NCI-H2107 treated with DMSO at 0.1 percent for 48 hours (cell line): ENCODE measurements around the gene LCN2.

Source experiments
- DNase-seq: peaks from one replicate; lab custom pipeline; 2025; ENCODE audit not compliant: unreplicated experiment; lab: John Stamatoyannopoulos, UW

LCN2 gene

DNA sequence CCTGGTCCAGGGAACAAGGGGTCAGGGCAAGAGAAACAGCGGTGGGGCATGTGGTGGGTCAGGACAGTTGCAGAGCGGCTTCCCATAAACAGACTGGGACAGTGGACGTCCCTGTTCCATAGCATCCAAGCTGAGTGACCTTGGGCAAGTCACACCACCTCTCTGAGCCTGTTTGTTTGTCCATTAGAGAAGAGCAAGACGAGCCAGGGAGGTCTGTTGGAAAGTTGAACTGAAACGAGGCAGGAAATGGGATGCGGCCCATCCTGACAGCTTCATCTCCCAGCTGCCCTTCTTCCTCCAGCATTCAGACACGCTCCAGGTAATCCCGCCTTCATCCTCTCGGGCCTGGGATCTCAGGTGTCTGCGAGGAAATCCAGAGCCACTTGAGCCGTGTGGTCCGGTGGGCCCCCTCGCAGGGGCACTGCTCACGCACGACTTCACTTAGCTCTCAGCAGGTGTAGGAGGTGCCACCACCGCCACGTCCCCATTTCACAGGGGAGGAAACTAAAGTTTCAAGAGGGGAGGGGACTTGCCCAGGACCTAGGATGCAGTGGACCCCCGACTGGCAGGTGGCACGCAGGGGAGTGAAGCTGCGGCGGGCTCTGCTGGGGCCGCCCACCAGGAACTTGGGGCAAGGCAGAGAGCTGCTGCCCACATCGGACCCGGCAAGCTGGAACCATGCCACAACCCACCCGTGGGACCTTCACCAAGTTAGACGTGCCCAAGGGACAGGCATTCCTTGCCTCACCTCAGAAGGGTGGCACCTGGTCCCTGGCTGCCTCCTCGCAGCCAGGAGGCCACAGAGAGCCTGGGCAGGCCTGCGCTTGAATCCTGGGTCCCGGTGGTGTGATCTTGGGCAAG, 34.7 kb upstream of the LCN2 start:
- no peak for DNase-seq

DNA sequence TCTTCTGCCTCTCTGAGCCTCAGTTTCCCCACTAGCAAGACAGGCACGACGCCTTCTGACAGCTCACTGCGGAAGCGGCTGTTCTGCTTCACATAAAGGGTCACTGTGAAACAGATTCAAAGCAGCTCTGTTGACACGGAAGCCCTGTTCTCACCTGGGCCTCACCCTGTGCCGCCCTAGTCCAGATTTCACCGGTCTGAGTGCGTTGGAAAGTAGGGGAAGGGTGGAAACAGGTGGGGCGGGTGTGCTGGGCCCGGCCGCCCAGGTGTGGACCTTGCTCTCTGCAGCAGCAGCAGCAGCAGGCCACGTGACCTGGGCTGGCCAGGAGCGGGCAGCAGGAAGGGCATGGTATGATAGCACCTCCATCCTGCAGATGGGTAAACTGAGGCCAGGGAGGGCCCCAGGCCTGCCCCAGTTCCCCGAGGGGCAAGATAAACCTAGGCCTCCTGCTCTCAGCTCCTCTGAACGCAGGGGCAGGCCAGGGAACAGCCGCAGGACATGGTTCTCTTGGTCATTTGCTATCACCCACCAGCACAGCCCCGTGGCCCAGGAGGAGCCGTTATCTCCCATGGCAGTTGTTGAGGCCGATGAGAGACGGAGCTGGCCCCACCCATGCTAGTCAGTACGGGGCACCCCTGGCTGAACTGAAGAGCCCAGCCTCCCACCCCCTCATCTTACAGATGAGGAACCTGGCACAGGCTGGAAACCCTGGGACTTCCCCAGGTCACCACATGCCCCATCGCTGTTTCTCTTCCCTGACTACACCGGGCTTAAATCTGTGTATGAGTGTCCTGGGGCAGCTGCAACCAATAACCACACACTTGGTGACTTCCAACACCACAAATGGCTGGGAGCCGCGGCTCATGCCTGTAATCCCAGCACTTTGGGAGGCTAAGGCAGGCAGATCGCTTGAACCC, 33.8 kb upstream of the LCN2 start:
- no peak for DNase-seq

DNA sequence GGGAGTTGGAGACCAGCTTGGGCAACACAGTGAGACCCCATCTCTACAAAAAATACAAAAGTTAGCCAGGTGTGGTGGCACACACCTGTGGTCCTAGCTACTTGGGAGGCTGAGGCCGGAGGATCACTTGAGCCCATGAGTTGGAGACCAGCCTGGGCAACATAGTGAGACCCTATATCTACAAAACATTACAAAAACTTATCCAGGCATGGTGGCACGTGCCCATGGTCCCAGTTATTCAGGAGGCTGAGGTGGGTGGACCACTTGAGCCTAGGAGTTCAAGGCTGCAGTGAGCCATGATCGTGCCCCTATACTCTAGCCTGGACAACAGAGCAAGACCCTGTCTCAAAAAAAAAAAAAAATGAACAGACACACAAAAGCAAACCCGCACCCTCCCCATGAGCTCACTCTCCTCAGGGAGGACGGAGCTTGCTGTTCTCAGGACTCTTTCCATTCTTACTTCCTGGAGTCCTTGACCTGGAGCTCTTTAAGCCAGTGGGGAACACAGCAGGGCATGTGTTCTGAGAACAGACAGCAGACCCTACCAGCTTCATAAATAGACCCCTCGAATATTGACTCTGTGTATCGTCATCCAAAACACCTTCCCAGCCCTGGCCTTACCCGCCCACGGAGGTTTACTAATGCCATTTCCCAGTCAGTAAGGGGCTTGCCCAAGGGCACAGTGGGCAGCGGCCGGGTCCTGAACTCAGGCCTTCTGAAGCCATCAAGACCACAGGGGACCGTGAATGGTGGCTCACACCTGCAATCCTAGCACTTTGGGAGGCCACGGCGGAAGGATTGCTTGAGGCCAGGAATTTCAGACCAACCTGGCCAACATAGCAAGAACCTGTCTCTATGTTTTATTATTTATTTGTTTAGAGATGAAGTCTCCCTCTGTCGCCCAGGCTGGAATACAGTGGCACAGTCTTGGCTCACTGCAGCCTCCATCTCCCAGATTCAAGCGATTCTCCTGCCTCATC, 32.9 kb upstream of the LCN2 start:
- DNase-seq, result no peak

DNA sequence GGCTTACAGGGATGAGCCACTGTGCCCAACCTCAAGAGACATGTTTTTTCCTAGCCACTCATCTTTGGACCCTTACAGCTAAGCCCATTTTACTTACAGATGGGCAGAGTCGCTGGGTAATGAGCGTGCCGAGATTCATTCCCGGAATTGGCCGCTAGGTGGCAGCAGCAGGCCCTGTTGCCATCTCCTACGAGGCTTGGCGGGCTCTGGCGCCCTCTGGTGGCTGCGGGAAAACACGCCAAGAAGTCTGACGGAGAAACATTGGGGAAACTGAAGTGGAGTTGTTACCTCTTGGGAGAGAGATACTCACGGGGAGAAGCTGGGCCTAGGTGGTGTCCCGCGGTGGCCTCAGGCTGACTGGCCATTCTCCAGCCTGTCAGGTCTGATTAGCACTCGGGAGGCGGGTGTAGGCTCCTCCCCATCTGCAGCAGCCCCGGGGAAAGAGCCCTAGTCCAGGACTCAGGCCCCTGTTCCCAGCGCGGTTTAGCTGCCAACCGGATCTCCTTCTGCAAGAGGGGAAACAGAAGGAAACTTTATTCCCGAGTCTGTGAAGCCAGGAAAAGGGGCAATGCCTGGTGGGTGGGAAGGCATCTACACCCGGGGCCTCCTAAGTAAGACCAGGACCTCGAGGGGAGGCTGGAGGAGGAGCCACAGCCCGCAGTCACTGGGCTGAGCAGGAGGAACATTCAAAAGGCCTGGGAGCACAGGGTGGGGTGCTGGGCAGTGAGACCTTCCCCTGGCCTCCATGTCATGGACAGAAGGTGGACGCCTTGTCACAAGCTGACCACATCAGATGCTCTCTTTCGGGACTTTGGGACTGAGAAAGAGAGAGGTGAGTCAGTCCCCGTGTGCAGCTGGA, 31.4 kb upstream of the LCN2 start:
- DNase-seq, result peak; percentile 76

DNA sequence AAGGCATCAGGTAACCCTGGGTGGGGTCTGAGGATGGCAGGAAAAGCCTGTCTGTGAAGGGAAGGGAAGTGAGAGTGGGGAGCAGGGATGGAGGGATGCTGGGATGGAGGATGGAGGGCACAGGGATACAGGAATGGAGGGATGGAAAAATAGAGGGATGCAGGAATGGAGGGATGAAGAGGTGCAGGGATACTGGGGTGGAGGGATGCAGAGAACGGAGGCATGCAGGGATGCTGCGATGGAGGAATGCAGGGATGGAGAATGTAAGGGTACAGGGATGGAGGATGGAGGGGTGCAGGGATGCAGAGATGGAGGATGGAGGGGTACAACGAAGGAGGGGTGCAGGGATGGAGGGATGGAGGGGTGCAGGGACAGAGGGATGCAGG, 30.8 kb upstream of the LCN2 start:
- DNase-seq, result no peak

DNA sequence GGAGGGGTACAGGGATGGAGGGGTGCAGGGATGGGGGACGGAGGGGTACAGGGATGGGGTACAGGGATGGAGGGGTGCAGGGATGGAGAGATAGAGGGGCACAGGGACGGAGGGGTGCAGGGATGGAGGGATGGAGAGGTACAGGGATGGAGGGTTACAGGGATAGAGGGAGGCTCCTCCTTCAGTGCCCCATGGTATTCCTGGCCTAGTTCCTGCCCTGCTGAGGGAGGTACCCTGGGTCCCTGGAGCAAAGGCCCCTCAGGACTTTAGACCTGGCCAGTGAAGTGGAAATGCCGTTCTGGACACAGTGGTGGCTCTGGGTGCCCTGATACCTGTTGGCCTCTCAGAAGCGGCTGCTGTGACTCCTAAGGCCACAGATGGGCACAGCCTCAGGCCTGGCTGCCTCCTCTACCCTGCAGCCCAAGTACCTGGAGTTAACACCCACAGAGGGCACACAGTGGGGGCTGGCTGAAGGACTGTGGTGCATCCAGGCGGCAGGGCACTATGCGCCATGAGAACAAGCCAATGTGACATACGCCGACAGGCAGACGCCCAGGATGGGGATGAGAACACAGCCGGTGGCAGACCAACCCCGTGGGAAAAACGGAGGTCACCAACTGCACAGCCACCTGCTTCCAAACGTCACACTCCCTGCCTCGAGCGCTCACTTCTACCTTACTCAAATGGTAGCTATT, 30.1 kb upstream of the LCN2 start:
- no peak for DNase-seq

DNA sequence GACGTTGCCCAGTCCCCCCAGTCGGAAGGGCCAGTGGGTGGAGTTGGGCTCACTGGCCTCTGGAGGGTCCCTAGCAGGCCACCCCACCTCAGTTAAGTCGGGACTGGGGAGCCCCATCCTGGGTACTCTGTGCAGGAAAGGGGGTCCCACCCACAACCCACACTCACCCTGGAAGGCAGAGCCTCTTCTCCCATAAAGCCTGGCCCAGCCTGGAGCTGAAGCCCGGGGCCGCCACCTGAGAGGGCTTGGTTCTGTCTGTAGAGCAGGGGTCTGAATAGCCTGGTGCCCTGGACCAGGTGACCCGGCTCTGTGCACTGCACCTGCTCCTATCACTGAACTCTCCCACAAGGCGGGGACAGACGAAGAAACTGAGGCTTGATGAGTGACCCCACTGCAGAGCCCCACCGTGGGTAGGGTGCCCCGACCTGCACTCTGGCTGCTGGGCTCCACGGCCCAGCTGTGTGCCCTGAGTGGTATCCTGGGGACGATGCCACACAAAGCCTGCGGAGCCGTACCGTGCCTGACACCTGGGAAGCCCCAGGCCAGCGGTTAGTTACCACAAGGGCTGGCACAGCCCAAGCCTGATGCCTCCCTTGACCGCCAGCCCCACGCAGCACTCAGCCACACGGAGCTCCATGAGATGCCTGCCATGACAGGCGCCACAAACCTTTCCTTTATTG, 29.1 kb upstream of the LCN2 start:
- no peak for DNase-seq

DNA sequence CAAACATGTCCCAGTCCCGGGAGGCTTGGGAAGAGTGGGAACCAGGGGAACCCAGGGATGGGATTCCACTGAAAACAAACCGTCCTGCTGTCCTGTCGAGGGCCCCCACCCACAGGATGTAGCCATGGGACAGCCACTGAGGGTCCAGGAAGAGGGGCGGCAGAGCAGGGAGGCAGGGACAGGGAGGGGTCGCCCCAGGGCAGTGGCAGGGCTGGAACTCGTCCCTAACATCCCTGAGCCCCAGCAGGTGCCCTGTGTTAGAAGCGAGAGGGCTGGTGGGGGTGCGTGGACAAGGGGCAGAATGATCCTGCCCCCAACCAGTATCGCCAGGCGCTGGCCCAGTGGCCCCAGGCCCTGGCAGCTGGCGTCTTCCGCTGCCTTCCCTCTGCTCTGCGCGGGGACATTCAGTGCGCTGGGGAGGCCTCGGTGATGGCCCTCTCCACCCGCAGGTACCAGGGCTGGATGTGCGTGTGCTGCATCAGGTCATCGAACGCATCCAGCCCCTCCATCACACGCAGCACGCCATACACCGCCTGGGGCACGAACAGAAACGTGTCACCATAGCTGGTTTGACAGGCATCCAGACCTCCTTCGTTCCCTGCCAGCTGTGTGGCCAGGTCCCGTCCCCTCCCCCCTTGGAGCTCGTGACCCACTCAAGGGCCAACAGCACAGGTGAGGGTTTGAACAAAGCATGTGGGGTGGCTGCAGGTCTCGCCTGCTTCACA, 28.4 kb upstream of the LCN2 start:
- DNase-seq, result no peak

DNA sequence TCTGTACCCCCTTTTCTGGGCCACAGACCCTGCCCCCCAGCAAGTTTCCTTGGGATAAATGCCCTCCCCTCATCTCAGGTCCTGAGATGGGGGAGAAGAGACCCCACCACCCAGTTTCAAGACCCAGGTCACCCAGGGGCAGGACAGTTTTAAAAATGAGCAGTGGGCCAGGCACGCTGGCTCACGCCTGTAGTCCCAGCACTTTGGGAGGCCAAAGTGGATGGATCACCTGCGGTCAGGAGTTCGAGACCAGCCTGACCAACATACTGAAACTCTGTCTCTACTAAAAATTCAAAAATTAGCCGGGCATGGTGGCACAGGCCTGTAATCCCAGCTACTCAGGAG, 27.8 kb upstream of the LCN2 start:
- no peak for DNase-seq

DNA sequence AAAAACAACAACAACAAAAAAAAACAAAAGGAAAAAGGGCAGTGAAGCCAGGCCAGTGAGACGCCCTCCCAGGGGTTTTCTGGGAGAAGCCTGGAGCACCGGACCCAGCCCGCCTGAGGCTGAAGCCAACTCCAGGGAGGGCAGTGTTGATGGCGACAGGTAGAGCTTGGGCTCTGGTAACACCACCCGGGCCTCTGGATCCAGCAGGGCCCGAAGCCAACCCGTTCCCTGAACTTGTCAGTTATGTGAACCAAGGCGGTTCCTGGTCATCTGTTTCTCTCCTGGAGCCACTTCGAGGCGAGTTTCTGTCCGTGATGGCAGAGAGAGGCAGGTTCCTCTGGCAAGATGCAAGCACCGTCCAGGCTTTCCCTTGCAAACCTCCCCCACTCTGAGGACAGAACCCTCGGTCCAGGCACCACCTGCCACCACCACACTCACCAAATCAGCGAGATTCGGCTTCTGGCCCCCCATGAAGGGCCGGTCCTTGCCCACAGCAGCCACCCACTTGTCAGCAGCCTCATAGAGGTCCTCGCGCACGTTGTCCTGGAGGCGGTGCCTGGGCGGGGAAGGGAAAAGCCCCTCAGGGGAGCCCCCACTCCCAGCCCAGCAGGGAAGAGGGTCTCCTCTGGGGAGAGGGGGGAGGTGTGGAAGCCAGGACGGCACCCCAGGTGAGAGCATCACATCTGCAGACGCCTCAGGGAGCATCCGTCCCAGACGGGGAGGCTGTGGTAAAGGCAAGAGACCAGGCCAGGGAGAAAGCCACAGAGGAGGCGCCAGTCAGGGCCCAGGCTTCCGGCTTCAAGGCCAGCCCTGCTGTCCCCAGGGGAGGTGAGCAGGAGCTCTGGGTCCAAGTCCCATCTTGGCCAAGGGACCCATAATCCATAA, 27.1 kb upstream of the LCN2 start:
- no peak for DNase-seq

DNA sequence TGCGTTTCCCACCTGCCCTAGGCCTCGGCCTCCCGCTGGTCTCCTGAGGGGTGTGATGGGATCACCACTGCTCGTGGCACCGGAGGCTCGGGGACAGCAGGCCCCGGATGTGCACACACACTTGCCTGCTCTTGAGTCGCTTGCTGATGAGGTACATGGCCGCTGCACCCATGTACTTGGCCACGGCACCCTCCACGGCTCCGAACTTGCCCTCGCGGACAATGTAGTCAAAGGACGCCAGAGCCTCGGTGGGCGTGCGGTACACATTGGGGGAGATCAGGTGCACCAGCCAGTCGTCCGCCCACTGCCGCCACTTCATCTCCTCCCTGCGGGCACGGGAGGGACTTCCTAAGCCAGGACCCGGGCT, 26.5 kb upstream of the LCN2 start:
- no peak for DNase-seq

DNA sequence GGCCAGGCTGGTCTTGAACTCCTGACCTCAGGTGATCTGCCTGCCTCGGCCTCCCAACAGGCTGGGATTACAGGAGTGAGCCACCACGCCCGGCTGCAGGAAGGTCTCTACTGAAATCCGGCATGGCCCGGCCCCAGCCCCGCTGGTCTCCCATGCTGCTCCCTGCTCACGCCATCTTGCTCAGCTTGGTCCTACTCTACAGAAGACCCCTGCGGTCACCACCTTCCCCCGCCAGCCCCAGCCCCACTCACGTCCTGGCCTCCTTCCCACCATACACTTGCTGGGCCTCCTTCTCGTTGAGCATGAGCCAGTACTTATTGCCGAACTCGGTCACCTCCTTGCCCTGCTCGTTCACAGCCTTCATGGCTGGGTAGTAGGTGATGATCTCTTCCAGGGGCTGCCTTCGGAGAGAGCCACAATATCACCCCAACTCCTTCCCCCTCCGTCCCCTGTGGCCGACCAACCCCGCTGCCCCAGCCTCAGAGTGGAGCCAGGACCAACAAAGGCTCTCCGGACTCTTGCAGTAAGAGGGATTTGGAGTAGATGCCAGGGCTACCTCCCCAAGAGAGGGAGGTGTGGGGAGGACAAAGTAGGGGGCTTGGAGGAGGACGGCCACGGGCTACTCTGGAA, 25.7 kb upstream of the LCN2 start:
- DNase-seq, result no peak

DNA sequence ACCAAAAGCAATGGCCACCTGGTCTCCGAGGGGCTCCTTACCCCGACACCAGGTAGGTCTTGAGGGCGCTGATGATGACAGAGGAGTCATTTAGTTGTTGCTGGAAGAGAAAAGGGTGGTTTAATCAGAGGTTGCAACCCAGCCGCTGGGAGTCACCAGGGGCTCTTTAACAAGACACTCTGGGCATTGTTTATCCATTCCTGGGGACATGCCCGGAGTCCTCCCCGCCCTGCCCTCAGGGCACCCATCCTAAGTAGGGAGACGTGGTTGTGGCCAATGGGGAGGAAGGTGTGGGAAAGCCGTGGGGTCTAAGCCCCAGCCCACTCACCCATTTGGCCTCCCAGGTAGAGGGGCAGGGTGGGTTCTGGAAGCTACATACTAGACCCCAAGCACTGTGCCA, 24.8 kb upstream of the LCN2 start:
- DNase-seq, result no peak

DNA sequence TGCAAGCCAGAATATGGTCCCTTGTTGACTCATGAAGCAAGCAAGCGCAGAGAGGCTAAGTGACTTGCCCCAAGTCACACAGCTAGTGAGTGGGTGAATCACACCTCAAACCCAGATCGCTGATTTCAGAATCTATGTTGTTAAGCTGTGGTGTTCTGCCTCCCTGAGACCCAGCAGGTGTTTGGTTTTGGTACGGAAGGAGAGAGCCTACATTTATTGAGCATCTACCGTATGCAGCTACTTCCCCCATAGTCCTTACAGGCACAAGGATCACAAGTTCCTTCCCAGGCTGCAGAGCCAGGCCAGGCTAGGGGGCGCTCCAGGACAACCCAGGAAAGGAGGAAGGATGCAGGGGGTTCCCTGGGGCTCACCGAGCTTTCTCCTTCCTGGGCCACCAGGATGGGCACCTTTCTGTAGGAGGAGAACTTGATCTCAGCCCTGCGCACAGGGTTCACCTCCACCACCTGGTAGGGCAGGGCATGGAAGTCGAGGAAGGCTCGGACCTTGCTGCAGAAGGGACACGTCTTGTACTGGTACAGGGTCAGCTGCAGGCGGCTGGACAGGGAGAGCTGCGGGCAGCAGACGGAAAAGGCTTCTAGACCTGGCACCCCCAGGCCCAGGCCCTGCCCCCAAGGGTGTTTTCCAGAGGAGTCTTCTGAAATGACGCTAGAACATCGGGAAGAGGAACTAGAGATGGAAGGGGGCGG, 24.2 kb upstream of the LCN2 start:
- peak; percentile 9 for DNase-seq

DNA sequence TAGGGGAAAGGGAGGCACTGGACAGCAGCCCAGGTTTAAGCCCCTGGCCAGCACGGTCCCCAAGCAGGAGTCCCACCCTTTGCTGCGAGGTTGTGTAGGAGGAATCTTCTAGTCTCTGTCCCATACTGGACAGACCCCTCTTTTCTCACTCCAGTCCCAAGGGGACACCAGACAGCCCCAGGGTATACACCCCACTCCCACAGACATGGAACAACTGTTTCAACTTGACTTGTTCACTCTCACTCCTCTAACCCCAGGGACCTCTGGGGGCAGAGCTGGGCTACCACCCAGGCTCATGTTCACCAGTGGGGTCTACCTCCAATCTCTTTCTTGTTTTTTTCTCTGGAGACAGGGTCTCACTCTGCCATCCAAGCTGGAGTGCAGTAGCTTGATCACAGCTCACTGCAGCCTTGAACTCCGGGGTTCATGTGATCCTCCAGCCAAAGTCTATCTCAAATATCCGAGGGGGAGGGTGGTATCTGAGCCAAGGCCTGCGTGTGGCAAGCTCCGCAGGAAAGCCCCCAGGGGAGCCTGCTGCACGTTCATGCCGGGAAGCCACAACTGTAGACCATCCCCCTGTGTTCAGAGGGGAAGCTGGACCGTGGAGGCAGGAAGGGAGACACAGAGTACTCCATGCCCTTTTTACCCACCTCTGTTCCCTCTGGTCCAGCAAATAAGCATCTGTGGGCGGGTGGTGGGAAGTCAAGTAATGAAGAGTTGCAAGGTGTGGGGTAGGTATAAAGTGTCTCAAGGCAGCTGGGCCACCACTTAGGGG, 23.5 kb upstream of the LCN2 start:
- no peak for DNase-seq

DNA sequence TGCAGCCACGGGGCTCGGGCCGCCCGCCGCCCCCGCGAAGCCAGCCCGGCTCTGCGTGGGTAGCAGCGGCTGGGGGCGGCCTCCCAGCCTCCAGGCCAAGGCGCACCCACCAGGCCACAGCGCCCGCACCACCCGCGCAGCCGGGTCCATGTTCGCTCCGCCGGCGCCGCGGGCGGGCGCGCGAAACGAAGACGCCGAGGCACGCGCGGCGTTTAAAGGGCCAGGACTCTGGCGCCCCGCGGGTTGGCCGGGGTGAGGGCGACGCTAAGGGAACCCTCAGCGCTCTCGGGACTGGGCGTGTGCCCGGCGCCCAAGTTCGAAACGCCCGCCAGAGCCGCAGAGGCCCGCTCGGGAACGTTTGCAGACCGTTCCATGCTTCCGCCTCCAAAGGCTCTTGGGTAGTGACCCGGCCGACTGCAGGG, 21.7 kb upstream of the LCN2 start, which contains the start of gene PTGES2:
PTGES2 (minus strand) TSS at position 162 of the 422 bp plus-strand sequence; CDS start at position 150, 12 bp downstream.
- no peak for DNase-seq
